ENCODE results near the gene TMEM132E.

GRCh38 chr17:34575182-34575581 lies 4.2 kb upstream of the TMEM132E start:
- TF ChIP-seq CTCF (conservative IDR thresholded peaks at IDR 0.05 in 1 of 2, IDR thresholded peaks at IDR 0.05 in 1 of 2; ENCODE audit: extremely low read depth in 1 of 2, insufficient read depth in 1 of 2, low read depth in 1 of 2, low read length in 2 of 2) (no peak), EZH2 (IDR thresholded peaks at IDR 0.05; ENCODE audit: borderline replicate concordance, low read length) (no peak)
